ENCODE measurements around the gene PAGR1.
"Not testable (repeated sequence)": the region's sequence is repeated elsewhere in the genome, so short reads cannot be mapped to it uniquely, and the experiment has no call there.

PAGR1 gene

GRCh38 chr16:29812754-29813643, 3.0 kb upstream of the PAGR1 start:
- no peak for DNase-seq (ENCODE audit: low read depth)

- DNase-seq (ENCODE audit: low read depth), result no peak
Observed at GRCh38 chr16:29813644-29814562, 2.0 kb upstream of the PAGR1 start.

GRCh38 chr16:29814592-29814991, 1.4 kb upstream of the PAGR1 start:
- DNase-seq (ENCODE audit: low read depth), result no peak

GRCh38 chr16:29815032-29815721, 775 bp upstream of the PAGR1 start:
- DNase-seq (ENCODE audit: low read depth), result peak; percentile 55

- no peak for DNase-seq (ENCODE audit: low read depth)
Observed at GRCh38 chr16:29816694-29817441, 916 bp downstream of the PAGR1 start.

GRCh38 chr16:29818082-29818481, 2.1 kb downstream of the PAGR1 start:
- DNase-seq (ENCODE audit: low read depth), result no peak

GRCh38 chr16:29819506-29819905, 3.6 kb downstream of the PAGR1 start:
- DNase-seq (ENCODE audit: low read depth), result no peak

GRCh38 chr16:29820271-29820701, 4.3 kb downstream of the PAGR1 start, which contains the start of gene MVP:
Gene MVP (plus strand): TSS chr16:29820462. CDS start chr16:29830550, 10,088 bp downstream.
- peak; percentile 43 for DNase-seq (ENCODE audit: low read depth)

- DNase-seq (ENCODE audit: low read depth), result no peak
Observed at GRCh38 chr16:29820730-29821642, 5.0 kb downstream of the PAGR1 start.

GRCh38 chr16:29821643-29822115, 5.7 kb downstream of the PAGR1 start:
- DNase-seq (ENCODE audit: low read depth), result no peak

GRCh38 chr16:29824589-29825144, 8.7 kb downstream of the PAGR1 start:
- DNase-seq (ENCODE audit: low read depth), result no peak

GRCh38 chr16:29825145-29826044, 9.4 kb downstream of the PAGR1 start:
- DNase-seq (ENCODE audit: low read depth), result no peak

GRCh38 chr16:29826342-29826695, 10.4 kb downstream of the PAGR1 start:
- DNase-seq (ENCODE audit: low read depth), result no peak

GRCh38 chr16:29830774-29831173, 14.8 kb downstream of the PAGR1 start:
- no peak for DNase-seq (ENCODE audit: low read depth)

GRCh38 chr16:29831490-29831889, 15.5 kb downstream of the PAGR1 start:
- no peak for DNase-seq (ENCODE audit: low read depth)

GRCh38 chr16:29833219-29833618, 17.3 kb downstream of the PAGR1 start:
- not testable (repeated sequence) for DNase-seq (ENCODE audit: low read depth)

GRCh38 chr16:29834079-29834478, 18.1 kb downstream of the PAGR1 start:
- DNase-seq (ENCODE audit: low read depth), result no peak

GRCh38 chr16:29835926-29836325, 20.0 kb downstream of the PAGR1 start:
- DNase-seq (ENCODE audit: low read depth), result no peak

- no peak for DNase-seq (ENCODE audit: low read depth)
Observed at GRCh38 chr16:29836623-29837022, 20.7 kb downstream of the PAGR1 start.
